Chondrocyte (in vitro differentiated cells): ENCODE measurements around the gene ADSL. TPM values are rescaled to one million over a fixed set of nuclear protein-coding genes. Genes with fewer than 3 reads are reported as not detected.

Experiments used
- DNase-seq: peaks from one replicate; pipeline ENCODE4 v3.0.0; 2021; ENCODE audit warnings: mixed read lengths, low spot score
- H3K27ac Mint-ChIP-seq: one replicate; pipeline ENCODE4 v1.8.0; 2021; ENCODE audit warnings: mild to moderate bottlenecking, moderate library complexity, mixed read lengths; ENCODE audit not compliant: unreplicated experiment
- H3K27me3 Mint-ChIP-seq: 2 replicates; pipeline ENCODE4 v1.8.0; 2021; ENCODE audit warnings: low read depth, mixed read lengths
- H3K36me3 Mint-ChIP-seq: 2 replicates; pipeline ENCODE4 v1.8.0; 2021; ENCODE audit warnings: low read depth, mixed read lengths
- H3K4me1 Mint-ChIP-seq: 2 replicates; pipeline ENCODE4 v1.8.0; 2021; ENCODE audit warnings: low read depth, mild to moderate bottlenecking, mixed read lengths
- H3K4me3 Mint-ChIP-seq: one replicate; pipeline ENCODE4 v1.8.0; 2021; ENCODE audit warnings: mild to moderate bottlenecking, moderate library complexity, mixed read lengths; ENCODE audit not compliant: unreplicated experiment
- H3K9me3 Mint-ChIP-seq: 2 replicates; pipeline ENCODE4 v1.8.0; 2021; ENCODE audit warnings: low read depth, mixed read lengths
- total RNA-seq: library from RNA; stranded (reverse); gene quantifications from 3 replicates; pipeline ENCODE4 v1.2.1, GENCODE V29; 2021
- TF ChIP-seq, protein P1 (sequence below): fragments of 200-600 bp; sonication (generic); IDR thresholded peaks from 2 replicates; pipeline ENCODE4 v1.5.0; 2021; ENCODE audit warnings: antibody characterized with exemption, mild to moderate bottlenecking, moderate library complexity

The ADSL gene
- total RNA-seq, 1 donor from 2014 or later = 62.2 TPM

DNA sequence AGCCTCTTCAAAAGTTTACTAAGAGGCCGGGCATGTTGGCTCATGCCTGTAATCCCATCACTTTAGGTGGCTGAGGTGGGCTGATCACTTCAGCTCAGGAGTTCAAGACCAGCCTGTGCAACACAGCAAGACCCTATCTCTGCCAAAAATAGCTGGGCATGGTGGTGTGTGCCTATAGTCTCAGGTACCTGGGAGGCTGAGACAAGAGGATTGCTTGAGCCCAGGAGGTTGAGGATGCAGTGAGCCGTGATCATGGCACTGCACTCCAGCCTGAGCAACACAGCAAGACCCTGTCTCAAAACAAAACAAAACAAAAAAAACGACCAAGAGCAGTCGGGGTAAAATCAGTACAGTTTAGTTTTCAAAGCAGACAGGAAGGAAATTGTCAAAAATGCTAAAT lies 4.7 kb upstream of the ADSL start:
- DNase-seq = no peak
- Mint-ChIP-seq H3K9me3 (no peaks in the 10 kb centered on the region), H3K27ac (no peak overlapping the region), H3K4me1 (no peaks in the 10 kb centered on the region), H3K4me3 (no peak overlapping the region), H3K27me3 (no peaks in the 10 kb centered on the region), H3K36me3 (peaks cover 3% of the 10 kb centered on the region)
- TF ChIP-seq, protein P1, sequence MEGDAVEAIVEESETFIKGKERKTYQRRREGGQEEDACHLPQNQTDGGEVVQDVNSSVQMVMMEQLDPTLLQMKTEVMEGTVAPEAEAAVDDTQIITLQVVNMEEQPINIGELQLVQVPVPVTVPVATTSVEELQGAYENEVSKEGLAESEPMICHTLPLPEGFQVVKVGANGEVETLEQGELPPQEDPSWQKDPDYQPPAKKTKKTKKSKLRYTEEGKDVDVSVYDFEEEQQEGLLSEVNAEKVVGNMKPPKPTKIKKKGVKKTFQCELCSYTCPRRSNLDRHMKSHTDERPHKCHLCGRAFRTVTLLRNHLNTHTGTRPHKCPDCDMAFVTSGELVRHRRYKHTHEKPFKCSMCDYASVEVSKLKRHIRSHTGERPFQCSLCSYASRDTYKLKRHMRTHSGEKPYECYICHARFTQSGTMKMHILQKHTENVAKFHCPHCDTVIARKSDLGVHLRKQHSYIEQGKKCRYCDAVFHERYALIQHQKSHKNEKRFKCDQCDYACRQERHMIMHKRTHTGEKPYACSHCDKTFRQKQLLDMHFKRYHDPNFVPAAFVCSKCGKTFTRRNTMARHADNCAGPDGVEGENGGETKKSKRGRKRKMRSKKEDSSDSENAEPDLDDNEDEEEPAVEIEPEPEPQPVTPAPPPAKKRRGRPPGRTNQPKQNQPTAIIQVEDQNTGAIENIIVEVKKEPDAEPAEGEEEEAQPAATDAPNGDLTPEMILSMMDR = no peak

DNA sequence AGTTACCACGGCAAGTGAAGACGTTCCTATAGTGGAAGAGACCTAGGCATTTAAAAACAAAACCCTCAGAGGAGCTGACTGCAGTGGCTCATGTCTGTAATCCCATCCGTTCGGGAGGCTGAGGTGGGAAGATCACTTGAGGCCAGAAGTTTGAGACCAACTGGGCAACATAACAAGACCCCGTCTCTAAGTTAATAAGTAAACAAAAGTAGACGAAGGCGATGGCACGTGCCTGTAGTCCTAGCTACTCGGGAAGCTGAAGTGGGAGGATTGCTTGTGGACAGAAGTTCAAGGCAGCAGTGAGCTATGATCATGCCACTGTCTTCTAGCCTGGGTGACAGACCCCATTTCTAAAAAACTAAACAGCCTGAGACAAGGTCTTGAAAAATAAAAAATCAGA lies 3.8 kb upstream of the ADSL start:
- no peak overlapping the region for H3K27ac Mint-ChIP-seq

DNA sequence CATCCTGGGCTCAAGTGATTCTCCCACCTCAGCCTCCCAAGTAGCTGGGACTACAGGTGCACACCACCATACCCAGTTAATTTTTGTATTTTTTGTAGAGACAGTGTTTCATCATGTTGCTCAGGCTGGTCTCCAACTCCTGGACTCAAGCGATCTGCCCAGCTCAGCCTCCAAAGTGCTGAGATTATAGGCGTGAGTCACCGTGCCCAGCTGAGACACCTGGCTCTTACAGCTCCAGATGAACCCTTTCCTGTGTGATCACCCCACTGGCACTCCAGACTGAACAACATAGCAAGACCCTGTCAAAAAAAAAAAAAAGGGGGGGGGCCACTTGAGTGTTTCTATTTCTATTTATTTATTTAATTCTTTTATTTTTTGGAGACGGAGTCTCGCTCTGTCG lies 1.0 kb upstream of the ADSL start:
- peaks cover 18% of the 10 kb centered on the region for H3K4me1 Mint-ChIP-seq
- H3K9me3 Mint-ChIP-seq = no peaks in the 10 kb centered on the region
- H3K36me3 Mint-ChIP-seq = peaks cover 3% of the 10 kb centered on the region
- no peaks in the 10 kb centered on the region for H3K27me3 Mint-ChIP-seq
- DNase-seq = no peak
- peak overlapping the region; percentile 93 for H3K4me3 Mint-ChIP-seq
- H3K27ac Mint-ChIP-seq = peak overlapping the region; percentile 93
- TF ChIP-seq, protein P1 = no peak

More for the DNA sequence above, 3.8 kb upstream of the ADSL start:
- no peak overlapping the region for H3K4me3 Mint-ChIP-seq
- DNase-seq = no peak
- H3K9me3 Mint-ChIP-seq = no peaks in the 10 kb centered on the region
- H3K36me3 Mint-ChIP-seq = peaks cover 3% of the 10 kb centered on the region
- H3K27me3 Mint-ChIP-seq = no peaks in the 10 kb centered on the region
- TF ChIP-seq, protein P1 = no peak
- H3K4me1 Mint-ChIP-seq = peaks cover 5% of the 10 kb centered on the region

DNA sequence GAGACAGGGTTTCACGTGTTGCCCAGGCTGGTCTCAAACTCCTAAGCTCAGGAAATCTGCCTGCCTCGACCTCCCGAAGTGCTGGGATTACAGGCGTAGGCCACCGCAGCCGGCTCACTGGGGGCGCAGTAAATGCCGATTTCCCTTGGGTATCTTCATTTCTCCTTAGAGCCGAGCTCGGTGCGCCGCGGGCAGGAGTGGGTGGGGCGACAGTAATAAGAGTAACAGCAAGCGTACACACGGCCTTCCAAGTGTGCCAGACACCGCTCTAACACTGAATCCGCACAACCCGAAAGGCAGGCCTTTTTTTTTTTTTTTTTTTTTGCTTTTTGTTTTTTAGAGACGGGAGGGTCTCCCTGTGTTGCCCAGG lies 500 bp upstream of the ADSL start:
- no peak for DNase-seq
- H3K9me3 Mint-ChIP-seq = no peaks in the 10 kb centered on the region
- H3K27ac Mint-ChIP-seq = peak overlapping the region; percentile 93
- peaks cover 5% of the 10 kb centered on the region for H3K36me3 Mint-ChIP-seq
- H3K4me3 Mint-ChIP-seq = peak overlapping the region; percentile 93
- H3K27me3 Mint-ChIP-seq = no peaks in the 10 kb centered on the region
- peaks cover 18% of the 10 kb centered on the region for H3K4me1 Mint-ChIP-seq
- TF ChIP-seq, protein P1 = no peak

DNA sequence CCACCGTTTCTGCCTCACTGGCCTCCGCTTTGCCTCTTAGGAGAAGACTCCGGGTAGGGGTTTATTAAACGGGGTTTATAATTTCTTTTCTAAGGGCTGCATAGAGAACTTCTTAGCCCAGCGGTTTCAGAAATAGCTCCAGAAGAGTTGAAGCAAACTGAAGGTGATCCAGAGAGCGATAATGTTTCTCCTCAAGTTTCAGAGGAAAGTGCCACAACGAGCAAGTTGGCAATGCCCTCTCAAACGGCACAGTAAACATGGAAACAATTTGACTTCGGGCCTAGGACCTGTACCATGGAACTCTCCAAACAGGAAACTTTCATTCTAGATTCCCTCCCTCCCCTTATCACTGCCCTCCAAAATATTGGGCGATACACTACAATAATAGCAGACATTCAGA lies 1.0 kb downstream of the ADSL start:
- peak overlapping the region; percentile 93 for H3K27ac Mint-ChIP-seq
- TF ChIP-seq, protein P1 = no peak
- H3K27me3 Mint-ChIP-seq = no peaks in the 10 kb centered on the region
- peaks cover 18% of the 10 kb centered on the region for H3K4me1 Mint-ChIP-seq
- DNase-seq = no peak
- H3K36me3 Mint-ChIP-seq = peaks cover 5% of the 10 kb centered on the region
- peak overlapping the region; percentile 93 for H3K4me3 Mint-ChIP-seq
- H3K9me3 Mint-ChIP-seq = no peaks in the 10 kb centered on the region
